HepG2 (cell line): ENCODE measurements around the gene ZNF488. TPM values are rescaled to one million over a fixed set of nuclear protein-coding genes. Genes with fewer than 3 reads are reported as not detected.
A peak's percentile ranks its signal among the peaks of the same experiment; 100 is the strongest.

Experiments used
- ATAC-seq: fragments of 200-7000 bp; cut with Tn5 transposase; 3 replicates; pipeline ENCODE4 v1.9.1; 2020; ENCODE audit warnings: mild to moderate bottlenecking, moderate library complexity
- BruUV-seq: library from RNA; stranded (reverse); fragments of 400-500 nt; replicated peaks from 2 replicates; lab custom pipeline; 2021; lab: Mats Ljungman, UMichigan
- CTCF ChIA-PET: fragments of 300-600 bp; formaldehyde crosslinking; extraction: SDS; loops from one replicate; lab custom pipeline; 2021; ENCODE audit warnings: low total read pairs, inconsistent platforms, low intra/inter-chr PET ratio; lab: Yijun Ruan, JAX
- POLR2A ChIA-PET: fragments of 350-600 bp; sonication (Branson Sonifier 250); formaldehyde crosslinking; loops from one replicate; lab custom pipeline; 2020; ENCODE audit warnings: antibody characterized with exemption, inconsistent platforms; lab: Yijun Ruan, JAX
- DNase-seq: peaks from one replicate; pipeline ENCODE4 v3.0.0-alpha.2; 2015; ENCODE audit warnings: low spot score
- FAIRE-seq: peaks from 3 replicates; lab custom pipeline; 2011; peaks lifted over from hg19 to GRCh38; lab: Jason Lieb, UNC
- H2AFZ ChIP-seq: one replicate; pipeline ENCODE4 v1.6.1; 2011; ENCODE audit warnings: low read length, inconsistent platforms
- H3K27ac ChIP-seq: fragments of 300-600 bp; 3 replicates; pipeline ENCODE4 v1.8.0; 2011; ENCODE audit warnings: mixed run types, mild to moderate bottlenecking, mixed read lengths, low read length, inconsistent platforms; ENCODE audit not compliant: insufficient read depth; ENCODE audit errors: extremely low read length
- H3K27me3 ChIP-seq, 2 experiments: fragments of 200-600 bp in 1 of 2; 2 replicates in 1 of 2; 3 replicates in 1 of 2; pipeline versions ENCODE4 v1.6.0 to v1.8.0; 2011; ENCODE audit warnings: low read length in 2 of 2, mild to moderate bottlenecking in 2 of 2, moderate library complexity in 2 of 2, inconsistent platforms in 1 of 2; ENCODE audit not compliant: insufficient read depth in 2 of 2, control insufficient read depth in 1 of 2
- H3K36me3 ChIP-seq, 2 experiments: fragments of 200-600 bp in 1 of 2; replicated peaks in 1 of 2; 2 replicates in 1 of 2; 3 replicates in 1 of 2; pipeline versions ENCODE4 v1.5.1 to v1.8.0; 2011; ENCODE audit warnings: low read length in 2 of 2, inconsistent platforms in 1 of 2; ENCODE audit not compliant: insufficient read depth in 2 of 2, control insufficient read depth in 1 of 2
- H3K4me1 ChIP-seq: 2 replicates; pipeline ENCODE4 v1.5.1; 2012; ENCODE audit warnings: low read length, inconsistent platforms; ENCODE audit not compliant: insufficient read depth
- H3K4me2 ChIP-seq: 2 replicates; pipeline ENCODE4 v1.6.0; 2011; ENCODE audit warnings: low read depth, low read length, inconsistent platforms
- H3K4me3 ChIP-seq, 3 experiments: fragments of 200-600 bp in 1 of 3; sonication (generic), shearing (Covaris generic) in 1 of 3; replicated peaks in 1 of 3; 2 replicates each; pipeline ENCODE4 v1.5.1; 2011 to 2016; ENCODE audit warnings: low read length in 3 of 3, inconsistent platforms in 2 of 3, low read depth in 2 of 3, mild to moderate bottlenecking in 2 of 3, control low read depth in 1 of 3, mixed read lengths in 1 of 3; ENCODE audit not compliant: insufficient read depth in 1 of 3
- H3K79me2 ChIP-seq: one replicate; pipeline ENCODE4 v1.6.1; 2011; ENCODE audit warnings: low read length, inconsistent platforms; ENCODE audit not compliant: insufficient read depth
- H3K9ac ChIP-seq: 2 replicates; pipeline ENCODE4 v1.6.0; 2011; ENCODE audit warnings: mild to moderate bottlenecking, low read depth, low read length, inconsistent platforms; ENCODE audit not compliant: insufficient read depth
- H3K9me3 ChIP-seq: 2 replicates; pipeline ENCODE4 v1.5.1; 2012; ENCODE audit warnings: mild to moderate bottlenecking, low read length
- H4K20me1 ChIP-seq: 2 replicates; pipeline ENCODE4 v1.6.0; 2011; ENCODE audit warnings: inconsistent platforms, mild to moderate bottlenecking, low read length, moderate library complexity; ENCODE audit not compliant: insufficient read depth
- CBFB ChIP-seq: sonication (generic); formaldehyde crosslinking; IDR thresholded peaks from 2 replicates; pipeline ENCODE4 v1.4.0; 2020; ENCODE audit warnings: missing genetic modification reagents
- CEBPZ ChIP-seq: IDR thresholded peaks from 2 replicates; pipeline ENCODE4 v1.6.1; 2012; ENCODE audit warnings: low read length, improper control_type of control experiment
- FOXA3 ChIP-seq: IDR thresholded peaks from 2 replicates; pipeline ENCODE4 v1.6.1; 2016; ENCODE audit warnings: missing genetic modification reagents, missing compliant biosample characterization
- FOXM1 ChIP-seq: sonication (generic); formaldehyde crosslinking; IDR thresholded peaks from 2 replicates; pipeline ENCODE4 v1.5.0; 2020; ENCODE audit warnings: missing genetic modification reagents
- LRRFIP1 ChIP-seq: sonication (generic); formaldehyde crosslinking; conservative IDR thresholded peaks from 2 replicates; pipeline ENCODE4 v1.4.0; 2020; ENCODE audit warnings: missing genetic modification reagents
- MAFF ChIP-seq: IDR thresholded peaks from 2 replicates; pipeline ENCODE4 v1.6.1; 2011; ENCODE audit warnings: low read depth, low read length, improper control_type of control experiment
- NCOA2 ChIP-seq: sonication (generic); formaldehyde crosslinking; IDR thresholded peaks from 2 replicates; pipeline ENCODE4 v1.8.0; 2022; ENCODE audit warnings: inconsistent platforms
- NR2C2 ChIP-seq: sonication (generic); formaldehyde crosslinking; IDR thresholded peaks from 2 replicates; pipeline ENCODE4 v1.4.0; 2020; ENCODE audit warnings: missing genetic modification reagents, mild to moderate bottlenecking, moderate library complexity, borderline replicate concordance
- SSRP1 ChIP-seq: IDR thresholded peaks from 2 replicates; pipeline ENCODE4 v1.6.1; 2016; ENCODE audit warnings: control low read depth
- TAF15 ChIP-seq: fragments of 200-400 bp; formaldehyde crosslinking; IDR thresholded peaks from one replicate; pipeline ENCODE4 v1.6.1; 2018; ENCODE audit warnings: mild to moderate bottlenecking, low read depth, low read length; ENCODE audit not compliant: poor library complexity, severe bottlenecking
- ZNF232 ChIP-seq: sonication (generic); formaldehyde crosslinking; IDR thresholded peaks from 2 replicates; pipeline ENCODE4 v1.4.0; 2020; ENCODE audit warnings: missing genetic modification reagents, borderline replicate concordance
- ZNF234 ChIP-seq: sonication (generic); formaldehyde crosslinking; conservative IDR thresholded peaks from 2 replicates; pipeline ENCODE4 v1.5.1; 2020; ENCODE audit warnings: mild to moderate bottlenecking, missing genetic modification reagents
- ZNF235 ChIP-seq: sonication (generic); formaldehyde crosslinking; IDR thresholded peaks from 2 replicates; pipeline ENCODE4 v1.8.1; 2023; ENCODE audit warnings: mild to moderate bottlenecking, missing genetic modification reagents, borderline replicate concordance
- ZNF33A ChIP-seq: sonication (generic); formaldehyde crosslinking; IDR thresholded peaks from 2 replicates; pipeline ENCODE4 v1.5.1; 2020; ENCODE audit warnings: missing genetic modification reagents, mild to moderate bottlenecking, moderate library complexity, borderline replicate concordance
- ZNF431 ChIP-seq: sonication (generic); formaldehyde crosslinking; IDR thresholded peaks from 2 replicates; pipeline ENCODE4 v1.9.0; 2022; ENCODE audit warnings: missing genetic modification reagents, low read depth, mild to moderate bottlenecking, borderline replicate concordance
- ZNF557 ChIP-seq: sonication (generic); formaldehyde crosslinking; IDR thresholded peaks from 2 replicates; pipeline ENCODE4 v1.4.0; 2020; ENCODE audit warnings: missing genetic modification reagents
- ZNF841 ChIP-seq: sonication (generic); formaldehyde crosslinking; IDR thresholded peaks from 2 replicates; pipeline ENCODE4 v1.8.1; 2023; ENCODE audit warnings: missing genetic modification reagents, borderline replicate concordance
- WGBS: methylation state at CpG from one replicate; pipeline ENCODE4 v1.1.6; 2017; ENCODE audit warnings: low lambda C conversion rate; 5-methylcytosine and 5-hydroxymethylcytosine counted together
- in situ Hi-C: cut with HindIII; loops from 2 replicates; pipeline ENCODE4 v1.10.0; 2017; ENCODE audit warnings: low pct_unique_long_range_greater_than_20kb; ENCODE audit not compliant: extremely low pct_ligation_motif_present
- intact Hi-C: fragments of 100-400 bp; cut with micrococcal nuclease; formaldehyde crosslinking; loops from one replicate; pipeline ENCODE4 v1.10.0; 2022; ENCODE audit not compliant: unreplicated experiment
- polyA plus RNA-seq, 8 experiments: library from polyadenylated mRNA; depleted of rRNA in 3 of 8; stranded (reverse) in 7 of 8; unstranded in 1 of 8; fragments of >200 nt; fragmentation: Illumina TruSeq in 4 of 8; extraction: Trizol in 4 of 8; gene quantifications; 2 replicates each; pipeline versions ENCODE4 v1.2.1 to v1.2.3, GENCODE V29; 2011 to 2016; ENCODE audit warnings: low read depth in 4 of 8, missing spikeins in 1 of 8, mixed read lengths in 1 of 8; ENCODE audit not compliant: insufficient read depth in 1 of 8
- total RNA-seq, 5 experiments: library from RNA; depleted of rRNA; stranded (reverse); fragments of >200 nt; fragmentation: Illumina TruSeq; extraction: Trizol; gene quantifications; 2 replicates each; pipeline ENCODE4 v1.2.3, GENCODE V29; 2016; ENCODE audit warnings: low read depth in 1 of 5

The ZNF488 gene
- total and polyA plus RNA-seq, 2 of the 13 experiments (the other 11 are each of a cell fraction or from before 2014, with no cell fraction given) = 0.13 to 0.15 TPM

- Histone ChIP-seq H2AFZ (no peak overlapping the region), H3K4me3 (no peak overlapping the region), H3K4me1 (no peaks in the 10 kb centered on the region), H3K79me2 (no peaks in the 10 kb centered on the region), H3K9ac (no peak overlapping the region), H3K9me3 (no peaks in the 10 kb centered on the region), H3K27me3 (peaks cover 0 to 10% of the 10 kb centered on the region in 2 experiments; a peak in 1 of 5 replicates), H3K27ac (no peak overlapping the region), H4K20me1 (no peaks in the 10 kb centered on the region), H3K36me3 (no peaks in the 10 kb centered on the region), H3K4me2 (no peak overlapping the region)
- WGBS = 50% methylated on average over 10 of the region's 15 CpGs
- intact Hi-C loops (no loop called here), in situ Hi-C loops (no loop called here)
- TF ChIP-seq ZNF33A (CRISPR knock-in tag) (no peak), NR2C2 (no peak), FOXA3 (CRISPR knock-in tag) (no peak), LRRFIP1 (CRISPR knock-in tag) (no peak), SSRP1 (no peak), ZNF841 (CRISPR knock-in tag) (no peak), ZNF431 (CRISPR knock-in tag) (no peak), ZNF232 (CRISPR knock-in tag) (no peak), MAFF (no peak), CEBPZ (no peak), ZNF557 (CRISPR knock-in tag) (no peak), NCOA2 (CRISPR knock-in tag) (no peak), ZNF235 (CRISPR knock-in tag) (no peak), ZNF234 (no peak), CBFB (CRISPR knock-in tag) (no peak), TAF15 (no peak), FOXM1 (no peak)
- no TSS peak for BruUV-seq
- POLR2A ChIA-PET = no interaction called here
- CTCF ChIA-PET = interaction anchor here (1.4 to 2.3 kb wide), 2 partner anchors 292 to 315 kb away, joined by 4 to 9 read pairs; no protein-coding TSS in a partner anchor
- FAIRE-seq = no peak
- peak; percentile 52 for ATAC-seq
- DNase-seq = no peak
These were observed 44.1 kb downstream of the ZNF488 start for GRCh38 chr10:47339759-47340607.
